NCI-H460 (cell line): ENCODE measurements around the gene TSC2. TPM values are rescaled to one million over a fixed set of nuclear protein-coding genes. Genes with fewer than 3 reads are reported as not detected.
"Not testable (repeated sequence)": the region's sequence is repeated elsewhere in the genome, so short reads cannot be mapped to it uniquely, and the experiment has no call there.

Experiments
- DNase-seq: peaks from one replicate; pipeline ENCODE4 v3.0.0-alpha.2; 2016; ENCODE audit warnings: low read depth; ENCODE audit errors: extremely low read depth
- total RNA-seq: library from RNA; depleted of rRNA; stranded (reverse); fragments of >200 nt; shearing (Covaris generic); gene quantifications from 2 replicates; pipeline ENCODE4 v1.2.3, GENCODE V29; 2014

TSC2 gene
- total RNA-seq, 1 experiment from 2014 or later: 33.8 TPM

DNA sequence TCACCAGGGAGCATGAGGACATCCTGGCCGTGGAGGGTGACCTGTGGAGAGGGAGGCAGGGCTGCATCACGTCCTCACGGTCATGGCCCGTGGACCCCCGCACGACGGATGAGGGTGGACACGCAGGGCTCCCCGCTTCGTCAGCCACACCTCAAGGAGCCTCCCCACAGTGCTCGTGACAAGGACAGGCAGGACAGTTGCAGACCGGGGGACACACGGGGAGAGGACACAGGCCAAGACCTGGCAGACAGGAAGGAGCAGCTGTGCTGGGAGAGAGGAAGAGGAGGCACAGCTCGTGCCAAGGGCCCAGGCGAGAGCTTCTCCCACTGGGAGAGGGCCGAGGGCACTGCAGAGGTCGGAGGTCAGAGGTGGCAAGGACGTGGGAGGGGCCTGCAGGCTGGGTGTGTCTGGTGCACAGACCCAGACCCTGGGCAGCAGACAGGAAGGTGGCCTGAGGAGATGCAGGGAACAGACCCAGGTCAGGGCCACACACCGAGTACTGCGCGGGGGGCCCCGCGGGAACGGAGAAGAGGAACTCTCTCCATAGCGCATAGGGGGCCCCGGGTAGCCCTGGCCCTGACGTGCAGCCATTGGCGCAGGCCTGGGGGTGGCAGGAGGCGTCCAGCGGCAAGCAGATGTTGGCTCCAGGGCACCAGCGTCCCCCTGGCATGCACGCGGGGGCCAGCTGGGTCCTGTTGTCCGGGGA, 67.3 kb downstream of the TSC2 start:
- not testable (repeated sequence) for DNase-seq

DNA sequence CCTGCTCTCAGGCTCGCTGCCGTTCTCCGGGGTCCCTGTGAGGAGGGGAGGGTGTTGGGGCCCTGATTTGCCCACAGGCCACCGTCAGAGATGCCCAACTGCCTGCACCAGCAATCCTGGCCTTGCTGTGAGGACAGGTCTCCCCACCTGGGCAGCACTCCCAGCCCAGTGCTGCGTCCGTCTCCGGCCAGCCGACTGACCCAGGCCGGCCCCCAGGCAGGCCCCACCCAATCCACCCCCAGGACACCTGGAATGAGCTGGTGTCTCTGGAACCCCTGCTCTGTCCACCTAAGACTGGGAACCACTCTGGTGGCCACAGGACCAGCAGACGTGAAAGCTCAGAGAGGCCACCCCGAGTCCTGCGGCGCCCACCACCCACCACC, 67.8 kb downstream of the TSC2 start:
- no peak for DNase-seq

DNA sequence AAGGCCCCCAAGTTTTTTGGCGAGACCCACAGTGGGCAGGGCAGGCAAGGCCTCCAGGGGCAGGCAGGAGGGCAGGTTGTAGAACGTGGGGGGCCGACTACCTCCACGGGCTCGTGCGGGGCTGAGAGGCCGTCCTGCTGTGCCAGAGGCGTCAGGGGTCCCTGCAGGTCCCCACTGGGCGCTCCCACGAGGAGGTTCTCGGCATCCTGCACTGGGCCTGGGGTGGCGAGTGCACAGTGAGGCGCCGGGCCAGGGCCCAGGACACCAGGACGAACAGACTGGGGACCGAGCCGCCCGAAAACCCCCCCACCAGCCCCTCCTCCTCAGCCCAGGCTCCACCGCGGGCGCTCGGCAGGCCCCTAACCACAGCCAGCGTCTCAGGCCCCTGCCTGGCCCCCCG, 68.6 kb downstream of the TSC2 start:
- DNase-seq: not testable (repeated sequence)

DNA sequence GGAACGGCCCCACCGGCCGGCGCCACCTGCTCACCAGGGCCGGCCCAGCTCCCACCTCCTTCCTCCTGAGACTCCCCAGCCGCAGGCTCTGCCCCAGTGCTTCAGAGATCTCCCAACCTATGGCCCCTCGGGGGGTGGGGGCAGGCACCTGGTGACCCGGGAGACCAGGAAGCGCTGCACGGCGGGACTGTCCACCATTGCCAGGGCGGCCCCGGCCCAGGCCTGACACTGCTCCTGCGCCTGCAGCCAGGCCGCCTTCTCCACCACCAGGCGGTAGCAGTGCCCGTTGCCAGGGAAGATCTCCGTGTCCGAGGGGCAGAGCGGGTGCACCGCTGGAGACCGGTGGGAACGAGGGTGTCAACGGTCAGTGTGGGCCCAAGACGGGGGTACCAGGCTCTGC, 69.6 kb downstream of the TSC2 start:
- DNase-seq: not testable (repeated sequence)

DNA sequence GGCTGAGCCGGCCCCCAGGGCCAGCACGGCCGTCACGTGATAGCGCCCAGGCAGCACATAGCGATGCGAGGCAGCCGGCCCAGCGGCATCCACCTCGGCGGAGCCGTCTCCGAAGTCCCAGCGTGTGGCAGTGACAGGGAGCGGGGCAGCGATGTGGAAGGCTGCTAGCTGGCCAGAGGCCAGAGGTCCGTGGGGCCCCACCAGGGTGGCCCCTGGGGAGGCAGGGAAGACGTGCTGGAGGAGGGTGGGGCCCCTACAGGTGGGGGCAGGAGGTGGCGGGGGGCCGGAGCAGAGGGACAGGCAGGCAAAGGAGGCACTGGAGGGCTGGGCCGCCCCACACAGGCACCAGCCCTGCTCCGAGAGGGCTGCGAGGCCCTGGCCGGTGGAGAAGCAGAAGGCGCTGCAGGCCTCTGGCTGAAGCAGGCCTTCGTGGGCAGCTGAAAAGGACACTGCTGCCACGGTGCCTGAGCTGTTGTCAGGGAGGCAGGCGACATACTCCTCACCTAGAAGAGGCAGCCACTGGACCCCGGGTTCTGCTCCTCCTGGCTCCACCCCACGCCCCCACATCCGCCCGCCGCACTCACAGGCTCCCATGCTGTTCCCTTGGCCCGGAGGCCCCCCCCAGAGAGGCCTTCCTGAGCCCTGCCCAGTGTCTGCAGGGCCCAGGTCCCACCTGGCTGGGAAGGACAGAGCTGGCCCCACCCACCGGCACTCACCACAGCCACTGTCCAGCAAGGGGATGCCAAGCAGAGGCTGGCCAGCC, 70.4 kb downstream of the TSC2 start:
- not testable (repeated sequence) for DNase-seq

DNA sequence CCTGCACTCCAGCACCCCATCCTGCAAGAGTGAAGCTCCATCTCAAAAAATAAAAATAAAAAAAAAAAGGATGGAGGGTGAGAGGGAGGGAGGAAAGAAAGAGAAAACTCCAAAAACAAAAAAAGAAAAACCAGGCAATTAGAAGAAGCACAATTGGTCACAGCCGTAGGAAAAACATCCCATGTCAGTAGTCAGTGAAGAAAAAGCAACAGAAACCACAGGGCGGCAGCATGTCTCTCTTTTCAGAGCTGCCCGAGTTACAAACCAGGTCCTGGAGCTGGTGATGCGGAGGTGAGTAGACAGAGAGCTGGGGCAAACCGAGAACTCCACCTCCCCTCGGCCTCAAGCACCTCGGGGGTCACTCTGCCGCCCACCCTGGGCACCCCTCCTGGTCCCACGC, 73.5 kb downstream of the TSC2 start:
- DNase-seq: peak; percentile 41

DNA sequence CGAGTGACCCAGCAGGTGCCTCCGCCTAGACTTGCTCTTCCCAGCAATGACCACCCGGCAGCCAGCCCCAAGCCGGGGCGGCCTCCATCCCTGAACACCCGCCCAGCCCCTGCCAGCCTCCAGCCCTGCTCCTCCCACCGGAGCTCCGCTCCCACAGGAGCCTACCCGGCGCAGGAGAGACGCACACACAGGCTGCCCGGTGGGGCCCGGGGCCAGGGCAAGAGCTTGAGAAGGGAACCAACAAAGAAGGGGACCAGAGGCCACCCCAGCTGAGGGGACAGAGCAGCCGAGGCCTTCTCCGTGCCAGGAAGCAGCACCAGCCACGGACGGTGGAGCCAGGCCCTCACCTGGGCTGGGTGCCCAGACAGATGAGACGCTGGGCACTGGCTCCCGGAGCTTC, 74.1 kb downstream of the TSC2 start:
- DNase-seq: no peak

DNA sequence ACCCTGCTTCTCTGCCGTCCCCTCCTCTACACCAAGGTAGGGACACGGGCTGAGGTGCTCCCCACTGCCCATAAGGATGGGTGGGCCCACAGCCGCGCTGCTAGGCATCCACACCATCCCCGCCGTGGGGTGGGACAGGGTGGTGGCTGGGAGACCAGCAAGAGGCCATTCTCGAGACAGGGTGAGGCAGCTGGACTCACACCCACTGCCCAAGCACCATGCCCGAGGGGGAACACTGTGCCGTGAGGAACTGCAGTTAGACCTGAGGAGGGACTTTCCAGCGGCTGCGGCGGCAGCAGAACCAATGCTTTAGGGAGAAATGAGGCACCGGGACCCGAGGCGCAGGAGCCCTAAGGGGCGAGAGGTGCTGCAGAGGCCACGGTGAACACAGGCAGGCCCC, 74.6 kb downstream of the TSC2 start:
- DNase-seq: no peak

DNA sequence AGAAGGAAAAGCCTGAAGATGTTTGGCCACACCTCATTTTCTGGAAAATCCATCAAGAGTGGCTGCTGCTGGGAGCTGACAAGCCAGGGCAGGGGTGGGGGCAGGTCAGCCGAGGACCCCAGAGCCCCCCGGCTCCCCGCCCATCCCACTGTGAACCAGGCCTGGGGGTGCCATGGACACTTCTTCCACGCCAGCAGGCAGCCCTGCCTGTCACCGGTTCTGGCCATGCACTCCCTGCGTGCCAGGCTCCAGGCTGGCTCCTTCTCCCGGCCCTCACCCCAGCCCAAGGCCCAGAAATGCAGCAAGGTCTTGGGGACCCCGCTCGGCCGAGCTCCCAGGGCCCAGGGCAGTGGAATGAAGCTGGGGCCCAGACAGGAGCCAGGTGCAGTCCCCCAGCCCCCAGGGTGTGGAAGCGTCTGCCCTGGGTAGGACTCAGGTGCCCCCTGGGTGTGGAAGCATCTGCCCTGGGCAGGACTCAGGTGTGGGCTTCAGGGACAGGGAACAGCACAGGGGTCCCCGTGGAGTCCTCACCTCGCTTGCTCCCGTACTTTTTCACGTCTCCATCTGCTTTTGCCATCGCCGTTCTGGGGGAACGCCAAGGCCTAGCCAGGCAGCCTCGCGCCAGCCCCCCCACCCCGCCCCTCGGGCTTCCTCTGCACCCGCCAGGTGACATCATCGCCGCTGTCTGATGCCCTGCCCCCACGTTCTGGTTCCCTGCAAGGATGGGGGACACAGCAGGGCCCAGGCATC, 75.3 kb downstream of the TSC2 start:
- not testable (repeated sequence) for DNase-seq

DNA sequence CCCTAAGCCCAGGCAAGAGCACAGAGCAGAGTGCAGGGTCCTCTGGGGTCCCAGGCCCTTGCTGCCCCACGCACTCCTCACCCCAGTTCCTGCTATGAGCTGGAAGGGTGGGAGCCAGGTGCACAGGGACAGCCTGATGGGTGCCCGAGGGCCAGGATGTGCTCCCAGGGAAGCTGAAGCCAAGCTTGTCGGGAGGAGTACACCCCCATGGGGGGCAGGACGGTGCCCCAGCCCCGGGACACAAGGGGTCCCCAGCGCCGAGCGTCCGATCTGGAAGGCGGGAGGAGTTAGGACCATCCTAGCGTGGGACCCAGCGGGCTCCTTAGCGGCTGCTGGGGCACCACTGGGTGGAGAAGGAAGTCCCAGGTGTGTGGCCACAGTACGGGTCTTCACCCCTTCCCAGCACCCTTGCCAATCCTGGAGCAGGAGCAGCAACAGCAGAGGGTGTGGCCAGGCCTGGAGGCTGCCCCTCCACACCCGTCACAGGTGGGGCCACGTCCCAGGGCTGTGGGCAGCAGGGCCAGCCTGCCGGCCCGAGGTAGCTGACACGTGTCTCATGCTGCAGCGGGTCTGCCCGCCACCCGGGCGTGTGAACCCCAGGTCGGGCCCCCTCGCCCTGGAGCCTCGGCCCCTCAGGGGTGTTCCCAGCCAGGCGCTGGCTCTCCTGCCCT, 76.1 kb downstream of the TSC2 start:
- not testable (repeated sequence) for DNase-seq

DNA sequence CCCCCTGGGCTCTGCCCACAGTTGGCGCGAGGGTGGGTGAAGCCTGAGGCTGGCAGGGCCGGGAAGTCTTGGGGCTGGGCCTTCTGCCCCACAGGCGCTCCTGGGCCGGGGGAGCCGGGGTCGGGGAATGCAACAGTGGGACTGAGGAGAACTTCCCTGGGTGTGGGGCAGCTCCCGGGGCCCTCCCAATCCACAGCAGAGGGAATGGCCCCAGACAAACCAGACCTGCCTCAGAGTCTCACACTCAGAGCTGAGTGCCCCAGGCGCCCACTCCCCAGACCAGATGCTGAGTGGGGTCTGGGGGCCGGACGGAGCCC, 76.5 kb downstream of the TSC2 start:
- DNase-seq: not testable (repeated sequence)

DNA sequence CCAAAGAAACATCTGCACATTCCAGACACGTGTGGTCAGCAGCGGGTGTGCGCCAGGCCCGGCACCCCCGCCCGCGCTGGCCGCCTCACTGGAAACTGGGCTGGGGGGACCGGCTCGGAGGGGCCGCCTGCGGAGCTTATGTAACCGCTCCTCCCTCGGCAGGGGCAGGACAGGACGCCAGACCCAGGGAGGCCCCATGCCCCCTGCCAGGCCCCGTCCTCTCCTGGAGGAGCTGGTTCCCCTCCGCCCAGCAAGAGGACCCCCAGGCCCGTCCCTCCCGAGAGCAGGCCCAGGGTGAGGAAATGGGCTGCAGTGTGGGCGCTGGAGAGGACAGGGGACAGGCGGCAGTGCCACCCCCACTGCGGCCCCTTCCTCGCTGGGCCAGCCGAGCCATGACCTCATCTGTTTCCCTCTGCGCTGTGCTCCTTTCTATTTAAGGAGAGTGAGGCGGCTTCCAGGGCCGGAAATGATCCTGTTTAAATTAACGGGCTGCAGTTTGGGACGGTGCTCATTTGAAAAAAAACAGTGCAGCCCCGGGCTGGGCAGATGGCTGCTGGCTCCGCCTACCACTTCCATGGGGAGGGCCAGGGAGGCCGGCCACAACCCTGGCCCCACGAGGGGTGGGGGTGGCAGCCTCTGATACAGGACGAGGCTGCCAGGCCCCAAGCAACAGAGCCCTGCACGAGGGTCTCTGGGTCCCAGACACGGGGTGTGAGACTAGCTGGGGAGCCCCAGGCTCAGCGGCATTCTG, 77.1 kb downstream of the TSC2 start:
- not testable (repeated sequence) for DNase-seq

DNA sequence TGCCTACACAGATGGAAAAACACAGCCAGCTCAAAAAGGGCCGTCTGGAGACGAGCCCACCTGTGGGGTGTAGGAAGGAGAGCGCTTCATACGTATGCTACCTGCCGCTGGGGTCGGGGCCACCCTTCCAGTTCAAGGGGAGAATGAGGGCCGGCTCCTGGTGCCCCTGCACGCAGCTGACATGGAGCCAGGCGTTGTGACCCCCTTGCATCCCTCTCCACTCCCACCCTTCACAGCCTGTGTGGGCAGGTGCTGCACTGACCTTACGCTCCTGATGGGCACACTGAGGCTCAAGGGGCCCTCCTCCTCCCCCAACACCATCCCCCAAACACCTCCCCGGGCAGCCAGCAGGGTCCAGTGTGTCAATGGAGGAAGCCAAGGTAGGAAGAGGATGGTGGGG, 77.8 kb downstream of the TSC2 start:
- not testable (repeated sequence) for DNase-seq

DNA sequence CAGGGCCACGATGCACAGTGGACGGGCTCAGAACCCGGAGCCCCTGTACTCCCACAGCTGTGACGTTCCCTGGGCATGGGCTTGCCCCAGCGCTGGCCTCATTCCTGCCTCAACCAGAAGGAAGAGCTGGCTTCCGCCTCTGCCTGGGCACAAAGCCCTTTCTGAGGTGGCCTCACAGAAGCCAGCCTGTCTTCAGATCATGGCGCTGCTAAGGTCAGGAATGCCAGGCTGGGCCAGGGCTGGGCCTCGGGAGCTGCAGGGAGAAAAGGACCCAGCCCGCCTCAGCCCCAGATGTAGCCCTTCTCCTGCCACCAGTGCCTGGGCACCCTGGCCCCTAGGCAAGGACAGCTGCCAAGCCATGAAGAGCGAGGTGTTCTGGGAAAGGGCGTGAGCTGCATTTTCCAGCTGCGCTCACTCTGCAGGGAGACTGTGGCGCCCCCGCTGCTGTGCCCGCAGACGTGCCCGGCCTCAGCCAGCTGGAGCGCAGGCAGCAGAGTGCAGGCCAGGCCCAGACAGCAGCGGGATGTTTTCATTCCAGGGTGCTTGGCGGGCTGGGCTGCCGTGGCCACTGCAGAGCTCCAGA, 78.5 kb downstream of the TSC2 start:
- DNase-seq: not testable (repeated sequence)

DNA sequence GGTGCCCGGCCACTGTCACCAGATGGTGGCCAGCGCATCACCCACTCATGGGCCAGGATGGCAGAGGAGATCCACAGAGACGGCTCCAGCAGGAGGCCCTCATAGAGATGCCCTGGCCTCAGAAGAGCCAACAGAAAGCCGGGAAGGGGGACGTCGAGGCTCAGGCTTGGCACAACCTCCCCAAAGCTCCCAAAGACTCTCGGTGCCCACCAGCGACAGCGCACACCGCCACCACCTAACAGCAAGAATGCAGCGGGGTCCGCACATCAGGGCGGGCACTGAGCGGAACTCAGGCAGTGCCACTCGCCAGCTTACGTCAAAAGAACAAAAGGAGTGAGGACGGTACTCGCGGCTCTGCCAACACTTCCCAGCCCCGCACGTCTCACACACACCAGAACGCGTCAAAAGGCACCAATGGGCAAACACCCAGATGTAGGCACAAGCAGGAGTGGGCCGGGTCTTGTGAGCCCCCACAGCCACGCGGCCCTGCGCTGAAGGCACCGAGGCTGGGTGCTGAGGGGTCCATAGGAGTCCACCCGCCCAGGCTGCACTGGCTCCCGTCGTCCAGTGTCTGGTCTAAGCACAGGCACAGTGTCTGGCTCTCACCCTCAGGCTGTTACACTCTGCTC, 79.3 kb downstream of the TSC2 start:
- DNase-seq: not testable (repeated sequence)

DNA sequence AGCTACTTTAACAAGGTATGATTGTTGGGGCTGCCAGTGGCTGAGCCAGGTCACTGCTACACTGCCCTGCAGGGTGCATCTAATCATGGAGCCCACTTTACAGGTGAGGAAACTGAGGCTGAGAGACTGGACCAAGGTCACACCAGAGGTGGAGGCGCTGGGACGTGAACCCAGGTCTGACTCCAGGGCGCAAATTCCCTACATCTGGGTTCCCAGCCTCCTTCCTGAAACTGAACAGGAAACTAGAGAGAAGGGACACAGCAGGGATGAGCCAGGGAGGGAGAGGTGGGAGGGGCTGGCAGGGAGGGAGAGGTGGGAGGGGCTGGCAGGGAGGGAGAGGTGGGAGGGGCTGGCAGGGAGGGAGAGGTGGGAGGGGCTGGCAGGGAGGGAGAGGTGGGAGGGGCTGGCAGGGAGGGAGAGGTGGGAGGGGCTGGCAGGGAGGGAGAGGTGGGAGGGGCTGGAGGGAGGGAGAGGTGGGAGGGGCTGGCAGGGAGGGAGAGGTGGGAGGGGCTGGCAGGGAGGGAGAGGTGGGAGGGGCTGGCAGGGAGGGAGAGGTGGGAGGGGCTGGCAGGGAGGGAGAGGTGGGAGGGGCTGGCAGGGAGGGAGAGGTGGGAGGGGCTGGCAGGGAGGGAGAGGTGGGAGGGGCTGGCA, 80.0 kb downstream of the TSC2 start:
- DNase-seq: not testable (repeated sequence)

DNA sequence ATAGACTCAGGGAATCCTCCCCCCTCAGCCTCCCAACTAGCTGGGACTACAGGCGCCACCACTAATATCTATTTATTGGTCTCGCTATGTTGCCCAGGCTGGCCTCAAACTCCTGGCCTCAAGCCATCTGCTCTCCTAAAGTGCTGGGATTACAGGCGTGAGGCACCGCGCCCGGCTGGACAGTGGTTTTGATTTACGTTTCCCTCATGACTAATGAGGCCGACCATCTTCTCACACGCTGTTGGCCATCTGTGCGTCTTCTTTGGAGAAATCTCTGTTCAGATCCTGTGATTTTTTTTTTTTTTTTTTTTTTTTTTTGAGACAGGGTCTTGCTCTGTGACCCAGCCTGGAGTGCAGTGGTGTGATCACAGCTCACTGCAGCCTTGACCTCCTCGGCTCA, 81.5 kb downstream of the TSC2 start:
- DNase-seq: not testable (repeated sequence)

DNA sequence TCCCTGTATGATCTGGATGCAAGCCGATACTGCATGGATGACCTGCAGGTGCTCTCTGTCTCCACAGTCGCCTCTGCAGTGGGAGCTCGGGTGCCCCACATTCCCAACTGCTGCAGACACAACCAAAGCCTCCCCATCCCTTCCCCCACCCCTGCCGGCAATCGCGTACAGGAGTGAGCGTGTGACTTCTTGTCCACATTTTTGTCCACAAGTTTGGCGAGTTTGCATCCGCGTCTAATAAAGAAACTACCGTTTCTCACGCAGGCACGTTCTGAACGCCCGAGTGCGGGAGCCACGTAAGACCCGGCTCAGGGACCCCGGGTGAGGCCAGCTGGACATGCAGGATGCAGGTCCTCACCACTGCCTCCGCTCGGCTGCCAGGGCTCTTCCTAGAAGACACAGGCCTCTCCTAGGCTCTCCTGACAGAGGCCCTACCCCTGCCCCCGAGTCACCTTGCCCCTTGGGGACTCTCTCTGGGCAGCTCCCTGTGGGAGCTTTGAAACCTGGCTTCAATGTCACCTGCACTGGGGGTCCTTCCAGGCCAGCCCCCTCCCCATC, 82.2 kb downstream of the TSC2 start:
- DNase-seq: not testable (repeated sequence)

DNA sequence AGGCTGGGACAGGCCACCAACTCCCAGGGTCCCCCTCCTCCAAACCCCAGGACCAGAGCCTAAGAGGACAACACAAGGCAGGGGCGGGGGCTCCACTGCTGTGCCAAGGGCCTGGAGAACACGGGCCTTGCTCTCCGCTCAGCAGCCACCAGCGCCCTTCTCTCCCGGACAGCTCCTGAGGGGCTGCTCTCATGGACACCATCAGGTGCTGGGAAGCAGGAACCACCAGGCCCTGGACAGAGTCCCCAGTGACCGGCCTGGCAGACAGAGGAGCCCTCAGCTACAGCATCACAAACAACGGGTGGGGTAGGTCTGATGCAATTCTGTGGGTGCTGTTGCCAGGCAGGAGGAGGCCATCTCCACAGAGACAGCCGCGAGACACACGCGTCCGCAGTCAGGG, 86.0 kb downstream of the TSC2 start:
- DNase-seq: not testable (repeated sequence)
